Brain microvascular endothelial cell (primary cell): Measurements from ENCODE around the gene IL17A.
"Not testable (repeated sequence)": the region's sequence is repeated elsewhere in the genome, so short reads cannot be mapped to it uniquely, and the experiment has no call there.

Source experiments
- DNase-seq: peaks from one replicate; pipeline ENCODE4 v3.0.0-alpha.2; 2020
- H3K27ac ChIP-seq: fragments of 250-450 bp; sonication (Bioruptor Pico); 2 replicates; pipeline ENCODE4 v1.5.1; 2020; ENCODE audit warnings: mild to moderate bottlenecking, moderate library complexity
- H3K27me3 ChIP-seq: fragments of 250-450 bp; sonication (Bioruptor Pico); replicated peaks from 2 replicates; pipeline ENCODE4 v1.5.1; 2020; ENCODE audit warnings: mild to moderate bottlenecking
- H3K36me3 ChIP-seq: fragments of 250-450 bp; sonication (Bioruptor Pico); replicated peaks from 2 replicates; pipeline ENCODE4 v1.5.1; 2020; ENCODE audit warnings: mild to moderate bottlenecking
- H3K4me3 ChIP-seq: 2 replicates; pipeline ENCODE4 v1.5.1; 2011; ENCODE audit warnings: low read depth, mild to moderate bottlenecking, control low read depth, low read length, moderate library complexity
- in situ Hi-C: cut with HindIII; loops from 2 replicates; pipeline ENCODE4 v1.10.0; 2017; ENCODE audit warnings: low sequenced_read_pairs, low pct_ligation_motif_present
- TF ChIP-seq, protein P1 (sequence below): IDR thresholded peaks from 2 replicates; pipeline ENCODE4 v1.5.1; 2011; ENCODE audit warnings: low read depth, mild to moderate bottlenecking, moderate library complexity, low read length, control low read depth, inconsistent platforms; ENCODE audit errors: missing control alignments

Gene IL17A

GRCh38 chr6:52167267-52167666 is 18.9 kb upstream of the IL17A start:
- no peak overlapping the region for H3K4me3 ChIP-seq
- no peaks in the 10 kb centered on the region for H3K36me3 ChIP-seq
- in situ Hi-C loops: no loop called here
- no peak for DNase-seq
- no peak overlapping the region for H3K27ac ChIP-seq
- H3K27me3 ChIP-seq: no peaks in the 10 kb centered on the region
- TF ChIP-seq, protein P1, sequence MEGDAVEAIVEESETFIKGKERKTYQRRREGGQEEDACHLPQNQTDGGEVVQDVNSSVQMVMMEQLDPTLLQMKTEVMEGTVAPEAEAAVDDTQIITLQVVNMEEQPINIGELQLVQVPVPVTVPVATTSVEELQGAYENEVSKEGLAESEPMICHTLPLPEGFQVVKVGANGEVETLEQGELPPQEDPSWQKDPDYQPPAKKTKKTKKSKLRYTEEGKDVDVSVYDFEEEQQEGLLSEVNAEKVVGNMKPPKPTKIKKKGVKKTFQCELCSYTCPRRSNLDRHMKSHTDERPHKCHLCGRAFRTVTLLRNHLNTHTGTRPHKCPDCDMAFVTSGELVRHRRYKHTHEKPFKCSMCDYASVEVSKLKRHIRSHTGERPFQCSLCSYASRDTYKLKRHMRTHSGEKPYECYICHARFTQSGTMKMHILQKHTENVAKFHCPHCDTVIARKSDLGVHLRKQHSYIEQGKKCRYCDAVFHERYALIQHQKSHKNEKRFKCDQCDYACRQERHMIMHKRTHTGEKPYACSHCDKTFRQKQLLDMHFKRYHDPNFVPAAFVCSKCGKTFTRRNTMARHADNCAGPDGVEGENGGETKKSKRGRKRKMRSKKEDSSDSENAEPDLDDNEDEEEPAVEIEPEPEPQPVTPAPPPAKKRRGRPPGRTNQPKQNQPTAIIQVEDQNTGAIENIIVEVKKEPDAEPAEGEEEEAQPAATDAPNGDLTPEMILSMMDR: no peak

DNA sequence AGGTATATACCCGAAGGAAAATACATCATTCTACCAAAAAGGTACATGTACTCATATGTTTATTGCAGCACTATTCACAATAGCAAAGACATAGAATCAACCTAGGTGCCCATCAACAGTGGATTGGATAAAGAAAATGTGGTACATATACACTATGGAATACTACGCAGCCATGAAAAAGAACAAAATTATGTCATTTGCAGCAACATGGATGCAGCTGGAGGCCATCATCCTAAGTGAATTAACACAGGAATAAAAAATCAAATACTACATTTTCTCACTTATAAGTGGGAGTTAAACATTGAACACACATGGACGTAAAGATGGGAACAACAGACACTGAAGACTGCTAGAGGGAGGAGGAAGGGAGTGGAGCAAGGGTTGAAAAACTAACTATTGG is 17.8 kb upstream of the IL17A start:
- H3K36me3 ChIP-seq, in situ Hi-C loops, H3K27me3 ChIP-seq, DNase-seq, H3K4me3 ChIP-seq, H3K27ac ChIP-seq: not testable (repeated sequence)

- in situ Hi-C loops: no loop called here
- no peaks in the 10 kb centered on the region for H3K27me3 ChIP-seq
- H3K27ac ChIP-seq: no peak overlapping the region
- DNase-seq: no peak
- H3K36me3 ChIP-seq: no peaks in the 10 kb centered on the region
- H3K4me3 ChIP-seq: no peak overlapping the region
- TF ChIP-seq, protein P1: no peak
These were observed 12.1 kb upstream of the IL17A start for GRCh38 chr6:52174118-52174517.

GRCh38 chr6:52176550-52176949 is 9.6 kb upstream of the IL17A start:
- no peaks in the 10 kb centered on the region for H3K27me3 ChIP-seq
- H3K27ac ChIP-seq: no peak overlapping the region
- H3K4me3 ChIP-seq: no peak overlapping the region
- DNase-seq: no peak
- no peaks in the 10 kb centered on the region for H3K36me3 ChIP-seq
- TF ChIP-seq, protein P1: no peak
- in situ Hi-C loops: no loop called here

GRCh38 chr6:52177961-52178360 is 8.2 kb upstream of the IL17A start:
- no peak for DNase-seq
- Histone ChIP-seq H3K27ac (no peak overlapping the region), H3K4me3 (no peak overlapping the region), H3K27me3 (no peaks in the 10 kb centered on the region), H3K36me3 (no peaks in the 10 kb centered on the region)
- in situ Hi-C loops: no loop called here
- TF ChIP-seq, protein P1: no peak

DNA sequence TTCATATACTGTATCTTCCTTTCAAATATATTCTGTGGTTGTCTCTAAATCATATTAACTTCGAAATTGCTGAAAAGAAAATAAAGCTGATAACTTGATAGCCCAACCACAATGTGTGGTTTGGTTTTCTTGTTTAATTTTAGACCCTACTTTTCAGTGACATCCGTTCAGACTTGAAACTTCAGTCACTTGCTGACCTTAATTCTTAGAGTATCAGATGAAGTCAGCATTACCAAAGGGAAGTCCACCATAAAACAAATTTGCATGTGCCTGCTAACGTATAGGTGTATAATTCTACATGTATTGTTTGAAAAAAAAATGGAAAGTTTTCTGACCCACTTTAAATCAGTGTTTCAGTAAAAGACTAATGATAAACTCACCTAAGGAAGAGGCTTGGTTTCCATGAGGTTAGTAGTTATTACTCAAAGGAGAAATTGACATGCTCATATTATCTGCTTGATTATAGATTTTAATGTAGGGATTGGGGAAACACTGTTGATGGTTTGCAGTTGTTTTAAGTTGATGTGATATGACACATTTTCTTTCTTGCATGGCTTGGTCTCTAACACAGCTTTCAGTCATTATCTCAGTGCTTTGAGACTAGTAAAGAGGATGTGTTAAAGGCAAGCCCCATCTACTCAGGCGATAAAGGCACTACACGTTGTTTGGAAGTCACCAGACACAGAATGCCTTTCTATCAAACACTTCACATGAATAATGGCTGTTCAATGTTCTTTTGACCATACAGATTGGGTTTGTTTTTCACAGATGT is 5.2 kb upstream of the IL17A start:
- Histone ChIP-seq H3K27ac (no peak overlapping the region), H3K4me3 (no peak overlapping the region), H3K36me3 (no peaks in the 10 kb centered on the region), H3K27me3 (no peaks in the 10 kb centered on the region)
- TF ChIP-seq, protein P1: no peak
- no peak for DNase-seq
- in situ Hi-C loops: no loop called here
